K562 (cell line): Measurements from ENCODE around the gene FTSJ3. TPM values are rescaled to one million over a fixed set of nuclear protein-coding genes. Genes with fewer than 3 reads are reported as not detected.

ENCODE experiments used
- KAT7 ChIP-seq: sonication (generic); formaldehyde crosslinking; IDR thresholded peaks from 2 replicates; pipeline ENCODE4 v1.8.0; 2022; ENCODE audit warnings: missing genetic modification reagents, mild to moderate bottlenecking, borderline replicate concordance
- MED1 ChIP-seq: sonication (generic); formaldehyde crosslinking; IDR thresholded peaks from 2 replicates; pipeline ENCODE4 v1.8.1; 2023; ENCODE audit warnings: missing genetic modification reagents, borderline replicate concordance
- MEF2D ChIP-seq: conservative IDR thresholded peaks from 2 replicates; pipeline ENCODE4 v1.6.1; 2016; ENCODE audit warnings: low read depth, missing genetic modification characterization, missing compliant biosample characterization
- NR3C1 ChIP-seq: sonication (generic); formaldehyde crosslinking; IDR thresholded peaks from 2 replicates; pipeline ENCODE4 v1.8.1; 2022; ENCODE audit warnings: missing genetic modification reagents
- SAFB ChIP-seq: fragments of 200-400 bp; formaldehyde crosslinking; IDR thresholded peaks from 2 replicates; pipeline ENCODE4 v1.6.1; 2017; ENCODE audit warnings: low read depth, low read length, borderline replicate concordance
- TAF1 ChIP-seq: IDR thresholded peaks from 2 replicates; pipeline ENCODE4 v1.6.1; 2011; ENCODE audit warnings: mild to moderate bottlenecking, low read length, moderate library complexity; ENCODE audit not compliant: insufficient read depth, control insufficient read depth, severe bottlenecking; ENCODE audit errors: extremely low read depth
- TGIF2 ChIP-seq: sonication (generic); formaldehyde crosslinking; IDR thresholded peaks from 2 replicates; pipeline ENCODE4 v1.8.1; 2022; ENCODE audit warnings: mild to moderate bottlenecking, missing genetic modification reagents, moderate library complexity
- ZNF324 ChIP-seq: fragments of 250-450 bp; sonication (Bioruptor Pico); IDR thresholded peaks from 2 replicates; pipeline ENCODE4 v1.4.0; 2020; ENCODE audit warnings: mild to moderate bottlenecking
- polyA plus RNA-seq, 8 experiments: library from polyadenylated mRNA; depleted of rRNA in 4 of 8; stranded (reverse) in 5 of 8; unstranded in 3 of 8; fragments of >200 nt; fragmentation: Nextera tagmentation in 2 of 8; fragmentation: Illumina TruSeq in 1 of 8; extraction: Ambion mirVana in 2 of 8; extraction: Trizol in 1 of 8; gene quantifications; 2 replicates each; pipeline versions ENCODE4 v1.2.1 to v1.2.3, GENCODE V29; 2011 to 2014; ENCODE audit warnings: inconsistent platforms in 1 of 8, missing spikeins in 1 of 8
- total RNA-seq, 7 experiments: library from RNA; depleted of rRNA in 6 of 7; stranded (reverse); fragments of >200 nt in 6 of 7; fragmentation: Illumina TruSeq in 2 of 7; extraction: Trizol in 2 of 7; gene quantifications; 2 replicates each; pipeline versions ENCODE4 v1.2.1 to v1.2.3, GENCODE V29; 2011 to 2021; ENCODE audit warnings: low replicate concordance in 1 of 7
- TF ChIP-seq, protein P1 (sequence below): fragments of 200-800 bp; sonication (Bioruptor generic); IDR thresholded peaks from 2 replicates; pipeline ENCODE4 v1.6.1; 2016; ENCODE audit warnings: missing genetic modification characterization, missing compliant biosample characterization
- TF ChIP-seq, protein P2 (sequence below): fragments of 450-650 bp; IDR thresholded peaks from 2 replicates; pipeline ENCODE4 v1.6.1; 2014; ENCODE audit warnings: low read depth, mild to moderate bottlenecking, moderate library complexity, borderline replicate concordance

FTSJ3 gene
- total and polyA plus RNA-seq, 9 of the 15 experiments (the other 6 are each of a cell fraction or from before 2014, with no cell fraction given) = 18.0 to 65.6 (median 52.4) TPM

DNA sequence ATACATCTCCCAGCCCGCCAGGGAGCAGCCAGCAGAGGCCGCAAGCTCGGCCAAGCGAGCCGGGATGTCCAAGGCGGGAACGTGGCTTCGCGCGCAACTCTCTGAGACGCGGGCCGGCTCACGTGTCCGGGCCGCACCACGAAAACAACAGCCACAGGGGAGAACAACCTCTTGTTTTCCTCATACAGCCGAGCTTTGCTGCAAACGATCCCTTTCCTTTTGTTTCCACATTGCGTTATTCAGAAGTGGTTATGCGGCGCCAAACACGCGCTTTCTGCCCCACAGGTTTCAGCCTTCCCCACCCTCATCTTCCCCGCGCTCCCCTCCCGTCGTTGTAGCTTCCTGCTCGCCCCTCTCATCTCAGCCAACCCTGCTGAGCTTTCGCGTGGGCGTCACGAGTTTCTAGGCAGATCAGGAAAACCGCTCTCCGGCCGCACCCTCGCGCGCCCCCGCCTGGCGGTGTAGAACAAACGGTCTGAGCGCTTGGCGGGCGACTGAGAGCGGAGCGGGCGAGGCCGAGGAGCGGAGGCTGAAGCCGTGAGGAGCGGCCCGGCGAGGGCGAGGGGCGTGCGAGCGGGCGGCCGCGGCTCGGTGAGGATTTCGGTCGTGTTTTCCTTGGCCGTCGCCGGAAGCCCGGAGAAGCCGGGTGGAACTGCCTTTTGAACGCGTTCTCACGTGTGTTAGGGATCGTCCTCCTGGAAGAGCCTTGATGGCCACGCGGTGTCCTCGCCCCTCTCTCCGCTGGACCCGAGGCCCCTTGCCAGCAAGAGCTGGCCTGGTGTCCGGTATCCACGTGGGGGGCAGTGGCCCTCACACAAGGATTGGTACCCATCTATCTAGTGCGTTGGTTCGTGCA lies 21.6 kb upstream of the FTSJ3 start (continued):
- TF ChIP-seq, protein P1, sequence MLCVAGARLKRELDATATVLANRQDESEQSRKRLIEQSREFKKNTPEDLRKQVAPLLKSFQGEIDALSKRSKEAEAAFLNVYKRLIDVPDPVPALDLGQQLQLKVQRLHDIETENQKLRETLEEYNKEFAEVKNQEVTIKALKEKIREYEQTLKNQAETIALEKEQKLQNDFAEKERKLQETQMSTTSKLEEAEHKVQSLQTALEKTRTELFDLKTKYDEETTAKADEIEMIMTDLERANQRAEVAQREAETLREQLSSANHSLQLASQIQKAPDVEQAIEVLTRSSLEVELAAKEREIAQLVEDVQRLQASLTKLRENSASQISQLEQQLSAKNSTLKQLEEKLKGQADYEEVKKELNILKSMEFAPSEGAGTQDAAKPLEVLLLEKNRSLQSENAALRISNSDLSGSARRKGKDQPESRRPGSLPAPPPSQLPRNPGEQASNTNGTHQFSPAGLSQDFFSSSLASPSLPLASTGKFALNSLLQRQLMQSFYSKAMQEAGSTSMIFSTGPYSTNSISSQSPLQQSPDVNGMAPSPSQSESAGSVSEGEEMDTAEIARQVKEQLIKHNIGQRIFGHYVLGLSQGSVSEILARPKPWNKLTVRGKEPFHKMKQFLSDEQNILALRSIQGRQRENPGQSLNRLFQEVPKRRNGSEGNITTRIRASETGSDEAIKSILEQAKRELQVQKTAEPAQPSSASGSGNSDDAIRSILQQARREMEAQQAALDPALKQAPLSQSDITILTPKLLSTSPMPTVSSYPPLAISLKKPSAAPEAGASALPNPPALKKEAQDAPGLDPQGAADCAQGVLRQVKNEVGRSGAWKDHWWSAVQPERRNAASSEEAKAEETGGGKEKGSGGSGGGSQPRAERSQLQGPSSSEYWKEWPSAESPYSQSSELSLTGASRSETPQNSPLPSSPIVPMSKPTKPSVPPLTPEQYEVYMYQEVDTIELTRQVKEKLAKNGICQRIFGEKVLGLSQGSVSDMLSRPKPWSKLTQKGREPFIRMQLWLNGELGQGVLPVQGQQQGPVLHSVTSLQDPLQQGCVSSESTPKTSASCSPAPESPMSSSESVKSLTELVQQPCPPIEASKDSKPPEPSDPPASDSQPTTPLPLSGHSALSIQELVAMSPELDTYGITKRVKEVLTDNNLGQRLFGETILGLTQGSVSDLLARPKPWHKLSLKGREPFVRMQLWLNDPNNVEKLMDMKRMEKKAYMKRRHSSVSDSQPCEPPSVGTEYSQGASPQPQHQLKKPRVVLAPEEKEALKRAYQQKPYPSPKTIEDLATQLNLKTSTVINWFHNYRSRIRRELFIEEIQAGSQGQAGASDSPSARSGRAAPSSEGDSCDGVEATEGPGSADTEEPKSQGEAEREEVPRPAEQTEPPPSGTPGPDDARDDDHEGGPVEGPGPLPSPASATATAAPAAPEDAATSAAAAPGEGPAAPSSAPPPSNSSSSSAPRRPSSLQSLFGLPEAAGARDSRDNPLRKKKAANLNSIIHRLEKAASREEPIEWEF (CRISPR knock-in tag) = no peak
- TF ChIP-seq MEF2D (tag) (peak; percentile 59; the same call in 1 of the 2 replicates), TGIF2 (no peak), NR3C1 (CRISPR knock-in tag) (peak; percentile 96), MED1 (CRISPR knock-in tag) (0 out of 2 replicates have a peak, but pooled peaks have one; percentile 79), ZNF324 (CRISPR knock-in tag) (no peak), SAFB (no peak), KAT7 (peak; percentile 86; the same call in 1 of the 2 replicates), TAF1 (peak; percentile 68)
- TF ChIP-seq, protein P2, sequence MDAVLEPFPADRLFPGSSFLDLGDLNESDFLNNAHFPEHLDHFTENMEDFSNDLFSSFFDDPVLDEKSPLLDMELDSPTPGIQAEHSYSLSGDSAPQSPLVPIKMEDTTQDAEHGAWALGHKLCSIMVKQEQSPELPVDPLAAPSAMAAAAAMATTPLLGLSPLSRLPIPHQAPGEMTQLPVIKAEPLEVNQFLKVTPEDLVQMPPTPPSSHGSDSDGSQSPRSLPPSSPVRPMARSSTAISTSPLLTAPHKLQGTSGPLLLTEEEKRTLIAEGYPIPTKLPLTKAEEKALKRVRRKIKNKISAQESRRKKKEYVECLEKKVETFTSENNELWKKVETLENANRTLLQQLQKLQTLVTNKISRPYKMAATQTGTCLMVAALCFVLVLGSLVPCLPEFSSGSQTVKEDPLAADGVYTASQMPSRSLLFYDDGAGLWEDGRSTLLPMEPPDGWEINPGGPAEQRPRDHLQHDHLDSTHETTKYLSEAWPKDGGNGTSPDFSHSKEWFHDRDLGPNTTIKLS = peak; percentile 92; the same call in 1 of the 2 replicates
